ENCODE measurements around the gene CLEC4E. TPM values are rescaled to one million over a fixed set of nuclear protein-coding genes. Genes with fewer than 3 reads are reported as not detected.

Gene CLEC4E
- total RNA-seq, 4 donors from 2014 or later, result 4.1 to 27.9 (median 9.9) TPM

DNA sequence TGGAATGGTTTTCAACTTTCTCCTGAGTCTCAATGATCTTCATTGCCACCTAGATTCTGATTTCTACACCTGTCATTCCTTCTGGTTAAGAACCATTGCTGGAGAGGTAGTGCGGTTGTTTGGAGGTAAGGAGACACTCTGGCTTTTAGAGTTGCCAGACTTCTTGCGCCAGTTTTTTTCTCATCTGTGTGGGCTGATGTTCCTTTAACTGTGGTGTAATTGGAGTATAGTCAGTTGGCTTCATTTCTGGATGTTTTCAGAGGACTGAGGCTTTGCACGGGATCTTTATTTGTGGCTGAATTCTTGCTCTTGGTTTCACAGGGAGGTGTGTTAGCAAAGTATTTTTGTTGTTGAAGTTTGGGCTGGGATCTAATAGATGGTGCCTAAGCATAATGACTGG lies 33.1 kb downstream of the CLEC4E start:
- TF ChIP-seq, protein P1, sequence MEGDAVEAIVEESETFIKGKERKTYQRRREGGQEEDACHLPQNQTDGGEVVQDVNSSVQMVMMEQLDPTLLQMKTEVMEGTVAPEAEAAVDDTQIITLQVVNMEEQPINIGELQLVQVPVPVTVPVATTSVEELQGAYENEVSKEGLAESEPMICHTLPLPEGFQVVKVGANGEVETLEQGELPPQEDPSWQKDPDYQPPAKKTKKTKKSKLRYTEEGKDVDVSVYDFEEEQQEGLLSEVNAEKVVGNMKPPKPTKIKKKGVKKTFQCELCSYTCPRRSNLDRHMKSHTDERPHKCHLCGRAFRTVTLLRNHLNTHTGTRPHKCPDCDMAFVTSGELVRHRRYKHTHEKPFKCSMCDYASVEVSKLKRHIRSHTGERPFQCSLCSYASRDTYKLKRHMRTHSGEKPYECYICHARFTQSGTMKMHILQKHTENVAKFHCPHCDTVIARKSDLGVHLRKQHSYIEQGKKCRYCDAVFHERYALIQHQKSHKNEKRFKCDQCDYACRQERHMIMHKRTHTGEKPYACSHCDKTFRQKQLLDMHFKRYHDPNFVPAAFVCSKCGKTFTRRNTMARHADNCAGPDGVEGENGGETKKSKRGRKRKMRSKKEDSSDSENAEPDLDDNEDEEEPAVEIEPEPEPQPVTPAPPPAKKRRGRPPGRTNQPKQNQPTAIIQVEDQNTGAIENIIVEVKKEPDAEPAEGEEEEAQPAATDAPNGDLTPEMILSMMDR (IDR thresholded peaks at IDR 0.05; ENCODE audit: low read depth), result no peak

DNA sequence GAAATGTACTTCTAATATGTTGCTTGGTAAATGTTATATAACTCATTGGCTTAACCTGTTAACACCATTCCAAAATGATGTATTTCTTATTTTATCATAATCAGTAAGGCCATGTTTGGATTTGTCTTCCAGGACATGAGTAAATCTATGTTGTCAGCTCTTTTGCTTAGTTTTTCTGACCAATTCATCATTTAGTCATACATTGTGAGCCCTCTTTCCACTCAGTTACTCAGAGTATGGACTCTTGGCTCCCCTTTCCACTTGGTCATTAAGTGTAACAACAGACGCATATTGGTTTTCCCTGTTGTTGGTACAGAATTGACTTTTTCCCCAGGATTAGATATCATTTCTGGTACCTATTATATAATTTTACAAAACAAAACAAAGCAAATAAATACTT lies 36.4 kb downstream of the CLEC4E start:
- TF ChIP-seq, protein P1 (IDR thresholded peaks at IDR 0.05; ENCODE audit: low read depth), result no peak

- TF ChIP-seq, protein P1 (IDR thresholded peaks at IDR 0.05; ENCODE audit: low read depth), result no peak
Measured at GRCh38 chr12:8501720-8502119, 39.0 kb downstream of the CLEC4E start.

- TF ChIP-seq, protein P1 (IDR thresholded peaks at IDR 0.05; ENCODE audit: low read depth), result no peak
Measured at GRCh38 chr12:8499616-8500015, 41.1 kb downstream of the CLEC4E start.

GRCh38 chr12:8493084-8493483 lies 47.6 kb downstream of the CLEC4E start:
- TF ChIP-seq, protein P1 (IDR thresholded peaks at IDR 0.05; ENCODE audit: low read depth), result no peak

DNA sequence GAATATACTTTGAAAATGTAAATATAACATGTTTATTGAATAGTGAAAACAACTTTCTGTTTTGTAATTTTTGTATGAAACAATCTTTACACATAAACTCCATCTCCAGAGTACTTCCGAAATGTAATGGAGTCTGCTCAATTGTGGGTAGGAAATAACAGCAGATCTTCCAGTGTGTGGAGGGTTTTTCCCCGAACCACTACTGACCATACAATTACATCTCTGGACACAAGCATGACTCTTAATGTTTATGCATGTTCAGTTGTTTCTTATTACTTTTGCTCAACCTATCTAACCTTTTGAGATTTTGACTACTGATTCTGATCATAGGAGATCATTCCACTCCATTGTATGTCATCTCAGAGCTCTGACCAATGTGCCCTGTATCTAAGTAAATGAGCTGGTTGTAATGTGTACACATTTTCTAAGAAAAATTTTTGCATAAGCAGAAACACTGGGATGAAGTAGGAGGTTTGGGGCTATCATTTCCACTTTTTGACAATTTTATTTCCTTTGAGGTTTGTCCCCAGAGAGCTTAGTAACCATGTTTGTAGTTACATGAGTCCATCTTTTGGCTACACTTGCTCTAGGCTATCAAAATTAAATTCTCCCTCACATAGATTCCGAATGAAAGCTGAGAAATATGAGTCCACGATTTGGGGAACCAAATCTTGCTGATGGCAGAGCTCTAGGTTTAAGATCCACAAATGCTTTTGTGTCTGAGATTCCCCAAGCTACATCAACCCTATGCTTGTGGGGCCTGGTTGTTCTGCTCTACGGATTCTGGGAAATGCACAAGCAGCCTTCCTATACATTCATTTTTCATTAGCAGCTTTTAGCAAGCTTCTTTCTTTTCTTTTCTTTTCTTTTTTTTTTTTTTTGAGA lies 48.8 kb downstream of the CLEC4E start:
- TF ChIP-seq, protein P1 (IDR thresholded peaks at IDR 0.05; ENCODE audit: low read depth), result no peak

Small RNA genes within 50 kb of the gene (small RNA-seq; reads per million reads assigned to genes)
- gene RNU6-275P, result not detected

Other genes starting within 250 kb of the CLEC4E start
- not detected for gene CLEC6A, start 84.9 kb downstream of the CLEC4E start, total RNA-seq
- gene CLEC4D, start 27.4 kb downstream of the CLEC4E start, total RNA-seq, result 1 to 10 TPM in 3 of 4 donors, under 1 TPM in 1; 0.57 to 3.8 (median 1.3) TPM
- 1 to 10 TPM in 3 of 4 donors, not detected in 1; 1.0 to 4.8 (median 3.9) TPM for gene AICDA, start 72.0 kb upstream of the CLEC4E start, total RNA-seq
- gene MFAP5, start 121.9 kb upstream of the CLEC4E start, total RNA-seq, result 100 to 1,000 TPM; 168 to 563 (median 480) TPM
- 100 to 1,000 TPM in 1 of 4 donors, 10 to 100 TPM in 3; 42.2 to 149 (median 73.8) TPM for gene RIMKLB, start 157.1 kb upstream of the CLEC4E start, total RNA-seq

All from subcutaneous adipose tissue (tissue), 4 donors.